Activated T-cell treated with anti-CD3 and anti-CD28 coated beads, Interleukin-2, amount 50 U/mL, for 1 hour (primary cell): ENCODE measurements around the gene JAKMIP1.

ENCODE experiments used
- DNase-seq: peaks from one replicate; pipeline ENCODE4 v3.0.0-alpha.2; 2020

The JAKMIP1 gene

GRCh38 chr4:6177587-6178197 lies 22.7 kb downstream of the JAKMIP1 start:
- peak; percentile 29 for DNase-seq

- no peak for DNase-seq
Observed at GRCh38 chr4:6175426-6175825, 24.9 kb downstream of the JAKMIP1 start.

- no peak for DNase-seq
Observed at GRCh38 chr4:6172927-6173200, 27.5 kb downstream of the JAKMIP1 start.

- DNase-seq = no peak
Observed at GRCh38 chr4:6172093-6172926, 28.0 kb downstream of the JAKMIP1 start.

- no peak for DNase-seq
Observed at GRCh38 chr4:6169239-6169638, 31.1 kb downstream of the JAKMIP1 start.

- DNase-seq = no peak
Observed at GRCh38 chr4:6165766-6166165, 34.6 kb downstream of the JAKMIP1 start.

- DNase-seq = no peak
Observed at GRCh38 chr4:6162885-6163284, 37.5 kb downstream of the JAKMIP1 start.

GRCh38 chr4:6161921-6162464 lies 38.4 kb downstream of the JAKMIP1 start:
- no peak for DNase-seq

GRCh38 chr4:6160536-6160935 lies 39.8 kb downstream of the JAKMIP1 start:
- DNase-seq = no peak

- DNase-seq = no peak
Observed at GRCh38 chr4:6157926-6158325, 42.4 kb downstream of the JAKMIP1 start.

GRCh38 chr4:6155996-6156750 lies 44.2 kb downstream of the JAKMIP1 start:
- no peak for DNase-seq

GRCh38 chr4:6154875-6155274 lies 45.5 kb downstream of the JAKMIP1 start:
- no peak for DNase-seq

- no peak for DNase-seq
Observed at GRCh38 chr4:6153874-6154273, 46.5 kb downstream of the JAKMIP1 start.

- DNase-seq = no peak
Observed at GRCh38 chr4:6152869-6153705, 47.3 kb downstream of the JAKMIP1 start.

- no peak for DNase-seq
Observed at GRCh38 chr4:6150046-6150735, 50.2 kb downstream of the JAKMIP1 start.

- no peak for DNase-seq
Observed at GRCh38 chr4:6148506-6149205, 51.7 kb downstream of the JAKMIP1 start.

- no peak for DNase-seq
Observed at GRCh38 chr4:6147441-6147840, 52.9 kb downstream of the JAKMIP1 start.

- no peak for DNase-seq
Observed at GRCh38 chr4:6143603-6144181, 56.7 kb downstream of the JAKMIP1 start.

GRCh38 chr4:6142935-6143602 lies 57.3 kb downstream of the JAKMIP1 start:
- DNase-seq = no peak

GRCh38 chr4:6142511-6142910 lies 57.8 kb downstream of the JAKMIP1 start:
- DNase-seq = no peak

GRCh38 chr4:6141554-6141953 lies 58.8 kb downstream of the JAKMIP1 start:
- no peak for DNase-seq
